Mesothelial cell of epicardium (in vitro differentiated cells): ENCODE results near the gene EDA. TPM values are rescaled to one million over a fixed set of nuclear protein-coding genes. Genes with fewer than 3 reads are reported as not detected.

Source experiments
- DNase-seq, 2 experiments: peaks; one replicate each; pipeline ENCODE4 v3.0.0; 2021; ENCODE audit warnings: low spot score in 2 of 2; ENCODE audit not compliant: unreplicated experiment in 2 of 2
- H3K27ac Mint-ChIP-seq: 2 replicates; pipeline ENCODE4 v1.8.0; 2021; ENCODE audit warnings: mixed read lengths
- H3K27me3 Mint-ChIP-seq: 2 replicates; pipeline ENCODE4 v1.8.0; 2021; ENCODE audit warnings: low read depth, mixed read lengths
- H3K36me3 Mint-ChIP-seq: 2 replicates; pipeline ENCODE4 v1.8.0; 2021; ENCODE audit warnings: mixed read lengths
- H3K4me1 Mint-ChIP-seq: 2 replicates; pipeline ENCODE4 v1.8.0; 2021; ENCODE audit warnings: mixed read lengths
- H3K4me3 Mint-ChIP-seq: 2 replicates; pipeline ENCODE4 v1.8.0; 2021; ENCODE audit warnings: mild to moderate bottlenecking, moderate library complexity, mixed read lengths
- H3K9me3 Mint-ChIP-seq: 2 replicates; pipeline ENCODE4 v1.8.0; 2021; ENCODE audit warnings: mixed read lengths
- CTCF ChIP-seq: fragments of 200-600 bp; sonication (generic); IDR thresholded peaks from one replicate; pipeline ENCODE4 v1.5.0; 2021; ENCODE audit warnings: antibody characterized with exemption; ENCODE audit not compliant: unreplicated experiment
- total RNA-seq: library from RNA; stranded (reverse); gene quantifications from 3 replicates; pipeline ENCODE4 v1.2.1, GENCODE V29; 2021

The EDA gene
- total RNA-seq, 1 donor from 2014 or later, result 9.2 TPM

DNA sequence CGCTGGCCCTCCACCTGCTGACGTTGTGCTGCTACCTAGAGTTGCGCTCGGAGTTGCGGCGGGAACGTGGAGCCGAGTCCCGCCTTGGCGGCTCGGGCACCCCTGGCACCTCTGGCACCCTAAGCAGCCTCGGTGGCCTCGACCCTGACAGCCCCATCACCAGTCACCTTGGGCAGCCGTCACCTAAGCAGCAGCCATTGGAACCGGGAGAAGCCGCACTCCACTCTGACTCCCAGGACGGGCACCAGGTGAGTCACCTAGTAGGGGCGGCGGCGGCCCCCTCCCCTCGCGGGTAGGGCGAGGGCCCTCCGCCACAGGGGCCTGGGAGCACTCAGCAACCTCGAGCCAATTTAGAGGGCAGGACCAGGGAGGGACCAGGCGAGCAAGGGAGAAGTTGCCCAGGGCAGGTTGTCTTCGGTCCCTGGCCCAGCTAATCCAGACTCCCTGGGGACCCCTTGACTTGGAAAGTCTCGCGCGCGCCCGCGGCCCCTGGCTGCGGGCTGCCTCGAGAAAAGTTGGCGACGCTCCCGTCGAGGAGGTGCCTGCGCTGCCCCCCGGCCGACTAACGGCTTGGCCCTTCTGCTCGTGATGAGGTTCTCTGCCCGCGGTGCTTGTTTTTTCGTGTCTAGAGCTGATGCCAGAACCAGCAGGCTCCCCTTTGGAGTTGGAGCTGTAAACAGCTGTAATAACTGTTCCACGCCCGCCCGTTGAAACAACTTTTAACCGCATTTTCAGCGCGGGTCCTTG is 717 bp downstream of the EDA start:
- Mint-ChIP-seq H3K9me3 (peaks cover 9% of the 10 kb centered on the region), H3K4me1 (peaks cover 12% of the 10 kb centered on the region), H3K4me3 (peak overlapping the region; percentile 75), H3K36me3 (no peaks in the 10 kb centered on the region), H3K27me3 (peaks cover 6% of the 10 kb centered on the region), H3K27ac (peak overlapping the region; percentile 56)
- DNase-seq, result peak in 1 of 2 experiments; percentile 43
- no peak for TF ChIP-seq CTCF

DNA sequence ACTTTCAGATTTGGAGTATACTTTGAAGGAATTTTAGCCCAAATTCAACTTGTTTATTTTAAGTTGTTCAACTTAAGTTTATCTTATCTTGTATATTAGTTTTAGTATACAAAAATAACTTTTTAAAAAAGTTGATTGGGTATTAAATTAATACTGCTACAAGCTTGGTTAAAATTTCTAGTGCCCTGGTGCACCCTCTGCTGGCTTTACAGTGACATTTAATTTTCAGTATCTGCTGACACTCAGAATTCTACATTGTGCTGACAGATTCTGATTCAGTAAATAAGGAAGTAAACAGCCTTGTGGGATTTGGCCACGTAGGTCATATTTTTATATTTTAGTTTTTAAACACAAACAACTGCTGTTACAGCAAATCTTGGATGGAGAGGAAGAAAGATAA is 2.9 kb downstream of the EDA start:
- H3K36me3 Mint-ChIP-seq, result no peaks in the 10 kb centered on the region
- H3K27ac Mint-ChIP-seq, result no peak overlapping the region
- H3K27me3 Mint-ChIP-seq, result peaks cover 6% of the 10 kb centered on the region
- H3K4me3 Mint-ChIP-seq, result no peak overlapping the region
- no peak for DNase-seq
- peaks cover 25% of the 10 kb centered on the region for H3K9me3 Mint-ChIP-seq
- TF ChIP-seq CTCF, result peak; percentile 40
- H3K4me1 Mint-ChIP-seq, result peaks cover 12% of the 10 kb centered on the region

DNA sequence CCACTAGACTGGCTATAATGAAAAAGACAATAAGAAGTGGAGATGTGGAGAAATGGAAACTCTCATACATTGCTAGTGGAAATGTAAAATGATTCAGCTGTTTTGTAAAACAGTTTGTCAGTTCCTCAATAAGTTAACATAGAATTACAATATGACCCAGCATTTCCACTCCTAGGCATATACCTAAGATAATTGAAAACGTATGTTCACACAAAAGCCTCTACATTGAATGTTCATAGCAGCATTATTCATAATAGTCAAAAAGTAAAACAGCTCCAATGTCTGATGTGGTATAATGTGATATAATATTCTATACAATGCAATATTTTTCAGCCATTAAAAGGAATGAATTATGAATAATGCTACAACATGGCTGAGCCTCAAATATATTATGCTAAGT is 10.2 kb downstream of the EDA start:
- no peak for TF ChIP-seq CTCF
- Mint-ChIP-seq H3K4me3 (no peak overlapping the region), H3K4me1 (no peaks in the 10 kb centered on the region), H3K9me3 (peaks cover 37% of the 10 kb centered on the region), H3K36me3 (no peaks in the 10 kb centered on the region), H3K27ac (no peak overlapping the region), H3K27me3 (no peaks in the 10 kb centered on the region)
- DNase-seq, result no peak

DNA sequence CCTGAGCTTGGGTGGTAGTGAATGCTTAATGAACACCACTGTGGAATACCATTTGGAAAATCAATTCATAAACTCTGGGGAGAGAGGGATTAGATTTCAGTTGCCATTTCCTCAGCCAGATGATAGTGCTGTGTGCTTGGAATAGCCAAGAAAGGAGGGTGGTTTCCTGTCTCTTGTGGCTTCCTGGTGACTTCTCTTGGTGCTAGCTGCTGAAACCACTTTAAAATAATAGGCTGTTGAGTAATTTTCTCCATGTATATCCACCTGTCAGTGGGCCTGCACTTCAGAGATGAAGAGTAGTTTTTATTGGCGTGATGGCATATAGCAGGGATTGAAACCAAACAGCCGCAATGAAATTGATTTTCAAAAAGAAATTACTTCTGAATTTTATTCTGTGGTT is 11.8 kb downstream of the EDA start:
- no peak overlapping the region for H3K4me3 Mint-ChIP-seq
- no peak for TF ChIP-seq CTCF
- no peaks in the 10 kb centered on the region for H3K36me3 Mint-ChIP-seq
- no peaks in the 10 kb centered on the region for H3K4me1 Mint-ChIP-seq
- peaks cover 34% of the 10 kb centered on the region for H3K9me3 Mint-ChIP-seq
- DNase-seq, result no peak
- no peak overlapping the region for H3K27ac Mint-ChIP-seq
- H3K27me3 Mint-ChIP-seq, result no peaks in the 10 kb centered on the region

- no peak for DNase-seq
- no peak for TF ChIP-seq CTCF
- Mint-ChIP-seq H3K9me3 (peaks cover 25% of the 10 kb centered on the region), H3K27me3 (no peaks in the 10 kb centered on the region), H3K4me3 (no peak overlapping the region), H3K4me1 (no peaks in the 10 kb centered on the region), H3K27ac (no peak overlapping the region), H3K36me3 (no peaks in the 10 kb centered on the region)
Measured at GRCh38 chrX:69630147-69630546, 14.2 kb downstream of the EDA start.
